ENCODE results near the gene PLEKHA4. TPM values are rescaled to one million over a fixed set of nuclear protein-coding genes. Genes with fewer than 3 reads are reported as not detected.
A peak's percentile ranks its signal among the peaks of the same experiment; 100 is the strongest.

PLEKHA4 gene
- total and polyA plus RNA-seq, 9 donors: 18.3 to 96.5 (median 51.5) TPM

- 10 to 16% (median 13%) methylated on average over 17 of the region's 17 CpGs for WGBS, 3 donors
- TF ChIP-seq CTCF (IDR thresholded peaks at IDR 0.05) (no peak), EP300 (IDR thresholded peaks at IDR 0.05) (no peak), POLR2A (IDR thresholded peaks at IDR 0.05) (no peak)
- Histone ChIP-seq H3K27ac (peak overlapping the region; percentile 99), H3K36me3 (no peaks in the 10 kb centered on the region), H3K4me3 (peak overlapping the region; percentile 97), H3K4me1 (ENCODE audit: insufficient read depth) (peaks cover 9% of the 10 kb centered on the region), H3K27me3 (no peaks in the 10 kb centered on the region), H3K9me3 (no peaks in the 10 kb centered on the region)
- intact Hi-C loops (cut with DNase I): loop anchor here in 1 of 4 donors (10.0 kb wide), 1 partner anchor 90 kb away; the partner anchor contains the start of gene FTL
- DNase-seq: peak; percentile 50 to 69 (median 60)
Observed at GRCh38 chr19:48874303-48875135, 6.1 kb upstream of the PLEKHA4 start.

DNA sequence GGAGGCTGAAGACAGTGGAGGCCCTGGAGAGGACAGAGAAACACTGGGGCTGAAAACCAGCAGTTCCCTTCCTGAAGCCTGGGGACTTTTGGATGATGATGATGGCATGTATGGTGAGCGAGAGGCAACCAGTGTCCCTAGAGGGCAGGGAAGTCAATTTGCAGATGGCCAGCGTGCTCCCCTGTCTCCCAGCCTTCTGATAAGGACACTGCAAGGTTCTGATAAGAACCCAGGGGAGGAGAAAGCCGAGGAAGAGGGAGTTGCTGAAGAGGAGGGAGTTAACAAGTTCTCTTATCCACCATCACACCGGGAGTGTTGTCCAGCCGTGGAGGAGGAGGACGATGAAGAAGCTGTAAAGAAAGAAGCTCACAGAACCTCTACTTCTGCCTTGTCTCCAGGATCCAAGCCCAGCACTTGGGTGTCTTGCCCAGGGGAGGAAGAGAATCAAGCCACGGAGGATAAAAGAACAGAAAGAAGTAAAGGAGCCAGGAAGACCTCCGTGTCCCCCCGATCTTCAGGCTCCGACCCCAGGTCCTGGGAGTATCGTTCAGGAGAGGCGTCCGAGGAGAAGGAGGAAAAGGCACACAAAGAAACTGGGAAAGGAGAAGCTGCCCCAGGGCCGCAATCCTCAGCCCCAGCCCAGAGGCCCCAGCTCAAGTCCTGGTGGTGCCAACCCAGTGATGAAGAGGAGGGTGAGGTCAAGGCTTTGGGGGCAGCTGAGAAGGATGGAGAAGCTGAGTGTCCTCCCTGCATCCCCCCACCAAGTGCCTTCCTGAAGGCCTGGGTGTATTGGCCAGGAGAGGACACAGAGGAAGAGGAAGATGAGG is 5.3 kb upstream of the PLEKHA4 start:
- TF ChIP-seq CTCF (IDR thresholded peaks at IDR 0.05) (no peak), POLR2A (IDR thresholded peaks at IDR 0.05) (no peak), EP300 (IDR thresholded peaks at IDR 0.05) (no peak)
- Histone ChIP-seq H3K27ac (peak overlapping the region; percentile 99), H3K27me3 (no peaks in the 10 kb centered on the region), H3K9me3 (no peaks in the 10 kb centered on the region), H3K4me1 (ENCODE audit: insufficient read depth) (peaks cover 13% of the 10 kb centered on the region), H3K4me3 (peak overlapping the region; percentile 97), H3K36me3 (no peaks in the 10 kb centered on the region)
- intact Hi-C loops (cut with DNase I): loop anchor here in 2 of 4 donors (2.0 to 10.0 kb wide), 2 partner anchors 27 to 91 kb away; partner anchors contain the start of genes FTL (in 1 of the 2) and NUCB1 (in 1 of the 2)
- 26 to 30% (median 30%) methylated on average over 14 of the region's 14 CpGs for WGBS, 3 donors
- DNase-seq: peak in 2 of 5 donors; percentile 36 to 38

- H3K27ac ChIP-seq: peak overlapping the region; percentile 99
- H3K9me3 ChIP-seq: no peaks in the 10 kb centered on the region
- no peaks in the 10 kb centered on the region for H3K27me3 ChIP-seq
- DNase-seq: peak; percentile 80 to 94 (median 88)
- H3K36me3 ChIP-seq: no peaks in the 10 kb centered on the region
- H3K4me3 ChIP-seq: peak overlapping the region; percentile 97
- TF ChIP-seq EP300 (IDR thresholded peaks at IDR 0.05) (peak; percentile 72), POLR2A (IDR thresholded peaks at IDR 0.05) (peak; percentile 28), CTCF (IDR thresholded peaks at IDR 0.05) (peak in 1 of 3 donors; percentile 45)
- WGBS, 3 donors: 1 to 2% (median 2%) methylated on average over 14 of the region's 14 CpGs
- H3K4me1 ChIP-seq (ENCODE audit: insufficient read depth): peaks cover 13% of the 10 kb centered on the region
- intact Hi-C loops (cut with DNase I): loop anchor here in 2 of 4 donors (2.0 to 10.0 kb wide), 2 partner anchors 28 to 92 kb away; partner anchors contain the start of genes FTL (in 1 of the 2) and NUCB1 (in 1 of the 2)
Observed at GRCh38 chr19:48872884-48873475, 4.6 kb upstream of the PLEKHA4 start.

All from ovary (tissue), 9 donors.